IPS-18a (cell line): ENCODE results near the gene SRP14.
"Not testable (repeated sequence)": the region's sequence is repeated elsewhere in the genome, so short reads cannot be mapped to it uniquely, and the experiment has no call there.

Experiments
- H3K27ac ChIP-seq: one replicate; pipeline ENCODE4 v1.5.1; 2013; ENCODE audit warnings: low read length
- H3K27me3 ChIP-seq: one replicate; pipeline ENCODE4 v1.6.1; 2013; ENCODE audit warnings: mild to moderate bottlenecking, low read length; ENCODE audit not compliant: control insufficient read depth, insufficient read depth
- H3K36me3 ChIP-seq: one replicate; pipeline ENCODE4 v1.6.1; 2013; ENCODE audit warnings: low read depth, low read length; ENCODE audit not compliant: control insufficient read depth
- H3K4me1 ChIP-seq: one replicate; pipeline ENCODE4 v1.6.1; 2013; ENCODE audit warnings: low read depth, low read length; ENCODE audit not compliant: control insufficient read depth
- H3K4me3 ChIP-seq: one replicate; pipeline ENCODE4 v1.5.1; 2013; ENCODE audit warnings: low read length
- H3K9ac ChIP-seq: one replicate; pipeline ENCODE4 v1.6.1; 2013; ENCODE audit warnings: mild to moderate bottlenecking, low read length, moderate library complexity
- H3K9me3 ChIP-seq: one replicate; pipeline ENCODE4 v1.6.1; 2013; ENCODE audit warnings: low read depth, low read length; ENCODE audit not compliant: control insufficient read depth

SRP14 gene

GRCh38 chr15:40032125-40032839 is 6.7 kb downstream of the SRP14 start:
- H3K9me3 ChIP-seq: no peaks in the 10 kb centered on the region
- H3K27me3 ChIP-seq: no peaks in the 10 kb centered on the region
- H3K36me3 ChIP-seq: peaks cover 89% of the 10 kb centered on the region
- no peaks in the 10 kb centered on the region for H3K4me1 ChIP-seq
- H3K9ac ChIP-seq: no peak overlapping the region
- H3K27ac ChIP-seq: no peak overlapping the region
- no peak overlapping the region for H3K4me3 ChIP-seq

- Histone ChIP-seq H3K27me3 (no peaks in the 10 kb centered on the region), H3K36me3 (peaks cover 84% of the 10 kb centered on the region), H3K4me3 (no peak overlapping the region), H3K27ac (no peak overlapping the region), H3K9ac (no peak overlapping the region), H3K9me3 (no peaks in the 10 kb centered on the region), H3K4me1 (no peaks in the 10 kb centered on the region)
Observed at GRCh38 chr15:40031300-40031699, 7.7 kb downstream of the SRP14 start.

GRCh38 chr15:40029979-40030893 is 8.7 kb downstream of the SRP14 start:
- peaks cover 84% of the 10 kb centered on the region for H3K36me3 ChIP-seq
- no peaks in the 10 kb centered on the region for H3K4me1 ChIP-seq
- H3K9me3 ChIP-seq: no peaks in the 10 kb centered on the region
- no peak overlapping the region for H3K27ac ChIP-seq
- no peaks in the 10 kb centered on the region for H3K27me3 ChIP-seq
- no peak overlapping the region for H3K9ac ChIP-seq
- no peak overlapping the region for H3K4me3 ChIP-seq

- Histone ChIP-seq H3K27ac (no peak overlapping the region), H3K4me1 (no peaks in the 10 kb centered on the region)
Observed at GRCh38 chr15:40028853-40029252, 10.1 kb downstream of the SRP14 start.

GRCh38 chr15:40028193-40028592 is 10.8 kb downstream of the SRP14 start:
- Histone ChIP-seq H3K27me3 (no peaks in the 10 kb centered on the region), H3K9ac (no peak overlapping the region), H3K27ac (no peak overlapping the region), H3K36me3 (peaks cover 83% of the 10 kb centered on the region), H3K9me3 (no peaks in the 10 kb centered on the region), H3K4me3 (no peak overlapping the region), H3K4me1 (no peaks in the 10 kb centered on the region)

More at GRCh38 chr15:40028853-40029252, 10.1 kb downstream of the SRP14 start:
- no peak overlapping the region for H3K4me3 ChIP-seq
- no peaks in the 10 kb centered on the region for H3K27me3 ChIP-seq
- no peaks in the 10 kb centered on the region for H3K9me3 ChIP-seq
- H3K9ac ChIP-seq: no peak overlapping the region
- H3K36me3 ChIP-seq: peaks cover 83% of the 10 kb centered on the region

GRCh38 chr15:40016224-40016865 is 22.6 kb downstream of the SRP14 start:
- peaks cover 21% of the 10 kb centered on the region for H3K9me3 ChIP-seq
- no peak overlapping the region for H3K27ac ChIP-seq
- no peak overlapping the region for H3K9ac ChIP-seq
- no peak overlapping the region for H3K4me3 ChIP-seq
- H3K4me1 ChIP-seq: no peaks in the 10 kb centered on the region
- H3K27me3 ChIP-seq: no peaks in the 10 kb centered on the region
- peaks cover 67% of the 10 kb centered on the region for H3K36me3 ChIP-seq

GRCh38 chr15:40014390-40014789 is 24.6 kb downstream of the SRP14 start:
- H3K4me1 ChIP-seq: no peaks in the 10 kb centered on the region
- no peak overlapping the region for H3K4me3 ChIP-seq
- H3K9me3 ChIP-seq: peaks cover 21% of the 10 kb centered on the region
- H3K36me3 ChIP-seq: peaks cover 71% of the 10 kb centered on the region
- H3K9ac ChIP-seq: no peak overlapping the region
- no peak overlapping the region for H3K27ac ChIP-seq
- no peaks in the 10 kb centered on the region for H3K27me3 ChIP-seq

GRCh38 chr15:40013372-40013771 is 25.6 kb downstream of the SRP14 start:
- H3K27ac ChIP-seq, H3K9ac ChIP-seq, H3K4me1 ChIP-seq, H3K4me3 ChIP-seq, H3K27me3 ChIP-seq: not testable (repeated sequence)
- Histone ChIP-seq H3K9me3 (peaks cover 21% of the 10 kb centered on the region), H3K36me3 (peaks cover 73% of the 10 kb centered on the region)

- Histone ChIP-seq H3K27ac (no peak overlapping the region), H3K9me3 (peaks cover 21% of the 10 kb centered on the region), H3K4me1 (no peaks in the 10 kb centered on the region), H3K27me3 (no peaks in the 10 kb centered on the region), H3K4me3 (no peak overlapping the region), H3K36me3 (peaks cover 76% of the 10 kb centered on the region), H3K9ac (no peak overlapping the region)
Observed at GRCh38 chr15:40011303-40011702, 27.7 kb downstream of the SRP14 start.

GRCh38 chr15:40010686-40011085 is 28.3 kb downstream of the SRP14 start:
- Histone ChIP-seq H3K9me3 (peaks cover 21% of the 10 kb centered on the region), H3K27ac (no peak overlapping the region), H3K9ac (no peak overlapping the region), H3K27me3 (no peaks in the 10 kb centered on the region), H3K36me3 (peaks cover 81% of the 10 kb centered on the region), H3K4me1 (no peaks in the 10 kb centered on the region), H3K4me3 (no peak overlapping the region)

GRCh38 chr15:40008061-40008765 is 30.8 kb downstream of the SRP14 start:
- H3K36me3 ChIP-seq: peaks cover 86% of the 10 kb centered on the region
- H3K9ac ChIP-seq: no peak overlapping the region
- H3K9me3 ChIP-seq: peaks cover 6% of the 10 kb centered on the region
- no peak overlapping the region for H3K27ac ChIP-seq
- H3K27me3 ChIP-seq: no peaks in the 10 kb centered on the region
- H3K4me3 ChIP-seq: no peak overlapping the region
- H3K4me1 ChIP-seq: no peaks in the 10 kb centered on the region
